GM21390 (cell line): ENCODE data around the gene NCAPD3.

Experiments used
- ATAC-seq: cut with Tn5 transposase; IDR thresholded peaks from one replicate; pipeline ENCODE4 v1.9.1; 2021; ENCODE audit not compliant: unreplicated experiment

Gene NCAPD3

GRCh38 chr11:134254433-134255183, 30.8 kb upstream of the NCAPD3 start:
- ATAC-seq, result no peak

DNA sequence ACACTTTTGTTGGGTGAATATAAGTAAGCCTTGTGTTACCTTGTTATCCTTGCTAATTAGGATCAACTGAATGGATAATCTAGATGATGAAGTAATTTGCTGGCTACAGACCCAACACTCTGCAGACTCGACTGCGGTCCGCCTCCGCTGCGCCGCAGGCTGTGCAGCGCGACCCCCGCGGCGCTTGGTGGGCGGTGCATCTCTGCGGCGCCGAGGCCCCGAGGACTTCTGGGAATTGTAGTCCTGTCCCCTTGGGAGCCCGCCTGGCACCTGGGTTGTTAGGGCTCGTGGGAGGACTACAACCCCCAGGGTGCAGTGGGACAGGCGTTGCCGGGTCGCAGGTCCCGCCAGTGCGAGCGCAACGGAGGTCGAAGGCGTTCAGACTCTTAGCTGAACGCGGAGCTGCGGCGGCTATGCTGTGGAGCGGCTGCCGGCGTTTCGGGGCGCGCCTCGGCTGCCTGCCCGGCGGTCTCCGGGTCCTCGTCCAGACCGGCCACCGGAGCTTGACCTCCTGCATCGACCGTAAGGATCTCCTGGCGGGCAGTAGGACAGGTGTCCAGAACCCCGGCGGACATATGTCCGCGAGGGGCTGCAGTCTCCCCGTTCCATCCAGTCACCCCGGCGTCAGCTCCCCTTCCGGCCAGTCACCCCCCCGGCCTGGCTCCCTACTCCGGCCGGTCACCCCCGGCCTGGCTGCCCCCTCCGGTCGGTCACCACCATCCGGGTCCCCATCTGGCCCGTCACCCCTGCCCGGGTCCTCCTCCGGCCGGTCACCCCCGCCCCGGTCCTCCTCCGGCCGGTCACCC, 29.6 kb upstream of the NCAPD3 start, which contains the start of the genes ACAD8 and THYN1:
Gene ACAD8, plus strand, starts transcription at position 381 of the 806 bp plus-strand sequence. Its CDS starts 33 bp downstream, at position 414.
Gene THYN1, minus strand, starts transcription at position 165 of the 806 bp plus-strand sequence. CDS start 470 bp downstream, outside the sequence.
- ATAC-seq, result peak; percentile 100

- peak; percentile 32 for ATAC-seq
Observed at GRCh38 chr11:134252346-134253187, 28.8 kb upstream of the NCAPD3 start.

DNA sequence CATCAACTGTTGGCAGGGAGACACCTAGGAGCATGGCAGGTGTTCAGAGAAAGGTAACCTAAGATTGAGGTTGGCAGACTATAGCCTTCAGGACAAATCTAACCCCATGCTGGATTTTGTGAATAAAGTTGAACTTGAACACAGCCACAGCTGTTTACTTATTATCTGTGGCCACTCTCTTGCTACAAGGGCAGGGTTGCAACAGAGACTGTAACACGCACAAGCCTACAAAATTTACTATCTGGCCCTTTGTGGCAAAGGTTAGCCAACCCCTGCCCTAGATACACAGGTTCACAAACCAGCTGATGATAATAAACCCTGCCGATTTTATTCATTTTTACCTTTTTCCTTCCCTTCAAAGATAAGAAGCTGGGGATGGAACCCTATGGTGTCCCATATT, 26.9 kb upstream of the NCAPD3 start:
- ATAC-seq, result no peak

DNA sequence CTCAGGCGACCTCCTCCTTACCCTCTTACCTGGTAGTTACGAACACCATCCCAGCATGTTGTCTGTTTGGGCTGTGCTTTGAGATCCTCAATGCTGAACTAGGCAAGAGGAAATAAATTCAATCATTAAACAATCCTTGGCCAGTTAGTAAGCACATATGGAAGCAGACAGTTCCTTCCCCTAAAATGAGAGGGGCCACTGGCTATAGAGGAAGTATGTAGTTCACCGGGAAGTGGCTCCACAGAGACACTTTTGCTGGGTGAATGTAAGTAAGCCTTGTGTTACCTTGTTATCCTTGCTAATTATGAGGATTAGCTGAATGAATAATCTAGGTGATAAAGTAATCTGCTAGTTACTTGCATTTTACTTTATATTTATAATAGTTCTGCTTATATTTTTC, 26.5 kb upstream of the NCAPD3 start:
- no peak for ATAC-seq

GRCh38 chr11:134248910-134249480, 25.2 kb upstream of the NCAPD3 start:
- no peak for ATAC-seq

- ATAC-seq, result no peak
Observed at GRCh38 chr11:134246678-134247077, 22.9 kb upstream of the NCAPD3 start.

DNA sequence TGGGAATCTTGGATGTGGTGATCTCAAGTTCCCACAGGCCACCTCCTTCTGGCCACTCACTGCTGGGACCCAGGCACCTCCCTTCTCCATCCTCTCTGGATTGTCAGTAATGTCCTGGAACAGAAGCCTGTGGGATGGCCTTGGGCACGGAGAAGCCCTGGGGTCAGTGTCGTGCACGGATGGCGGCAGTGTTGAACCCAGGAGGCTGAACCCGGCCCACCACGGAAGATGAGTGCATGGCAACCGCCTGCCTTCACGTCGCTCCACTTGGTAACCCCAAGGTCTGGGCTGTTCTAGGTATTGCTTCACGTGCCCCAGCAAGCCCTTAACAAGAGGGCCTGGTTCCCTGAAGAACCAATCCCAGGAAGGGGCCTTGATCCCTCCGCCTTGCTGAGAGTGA, 22.3 kb upstream of the NCAPD3 start:
- no peak for ATAC-seq

- no peak for ATAC-seq
Observed at GRCh38 chr11:134245434-134245833, 21.7 kb upstream of the NCAPD3 start.

- peak; percentile 93 for ATAC-seq
Observed at GRCh38 chr11:134244593-134244992, 20.8 kb upstream of the NCAPD3 start.

DNA sequence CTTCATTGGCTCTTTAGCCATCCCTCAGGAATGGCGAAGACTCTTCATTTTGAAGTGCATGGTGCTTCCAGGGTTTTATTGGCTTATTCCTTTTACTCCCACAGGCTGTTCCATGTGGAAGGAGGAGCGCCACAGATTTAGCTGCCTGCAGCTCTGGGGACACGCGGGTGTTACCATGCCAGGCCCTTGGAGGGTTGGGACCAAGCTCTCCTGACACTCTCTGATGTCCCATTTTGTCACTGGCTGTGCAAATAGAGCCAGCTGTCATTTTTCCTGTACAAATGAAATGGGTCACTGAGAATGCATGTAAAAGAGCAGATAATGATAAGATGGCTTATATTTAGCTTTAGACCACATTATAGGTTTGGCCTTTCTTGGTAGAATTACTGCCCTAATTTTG, 20.1 kb upstream of the NCAPD3 start:
- no peak for ATAC-seq

DNA sequence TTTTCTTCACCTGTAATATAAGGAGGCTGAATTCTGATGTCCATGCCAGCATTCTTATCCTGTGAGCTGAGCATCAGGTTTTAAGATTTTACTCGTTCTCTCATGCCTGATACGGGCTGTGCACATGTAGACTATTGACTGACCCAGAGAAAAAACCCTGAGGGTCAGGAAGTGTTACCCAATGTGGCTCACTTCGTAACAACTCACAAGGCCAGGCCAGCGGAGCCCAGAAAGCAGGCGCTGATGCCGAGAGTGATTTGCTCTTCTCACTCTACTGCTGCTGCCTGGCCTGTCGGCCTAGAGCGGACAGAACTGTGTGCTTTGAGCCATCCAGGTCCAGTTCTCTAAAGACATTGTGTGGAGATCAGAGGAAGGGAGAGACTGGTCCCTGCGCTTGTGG, 18.6 kb upstream of the NCAPD3 start:
- ATAC-seq, result no peak

- ATAC-seq, result no peak
Observed at GRCh38 chr11:134240592-134240991, 16.8 kb upstream of the NCAPD3 start.

- no peak for ATAC-seq
Observed at GRCh38 chr11:134238956-134239355, 15.2 kb upstream of the NCAPD3 start.

DNA sequence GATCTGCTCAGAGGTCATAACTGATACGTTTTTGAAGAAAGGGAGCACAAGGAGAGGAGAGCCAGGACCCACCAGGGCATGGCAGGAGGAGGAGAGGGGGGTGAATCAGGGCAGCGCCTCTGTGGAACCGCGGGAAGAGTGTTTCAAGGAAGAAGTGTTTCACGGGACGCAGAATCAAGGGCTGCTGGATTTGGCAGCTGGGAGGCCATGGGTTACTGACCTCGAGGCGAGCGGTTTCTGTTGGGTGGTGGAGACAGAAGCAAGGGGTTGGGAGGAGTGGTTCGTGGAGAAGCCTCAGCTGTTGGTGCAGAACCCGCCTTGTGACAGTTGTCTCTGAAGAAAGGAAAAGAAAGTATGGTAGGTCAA, 13.8 kb upstream of the NCAPD3 start:
- ATAC-seq, result no peak

DNA sequence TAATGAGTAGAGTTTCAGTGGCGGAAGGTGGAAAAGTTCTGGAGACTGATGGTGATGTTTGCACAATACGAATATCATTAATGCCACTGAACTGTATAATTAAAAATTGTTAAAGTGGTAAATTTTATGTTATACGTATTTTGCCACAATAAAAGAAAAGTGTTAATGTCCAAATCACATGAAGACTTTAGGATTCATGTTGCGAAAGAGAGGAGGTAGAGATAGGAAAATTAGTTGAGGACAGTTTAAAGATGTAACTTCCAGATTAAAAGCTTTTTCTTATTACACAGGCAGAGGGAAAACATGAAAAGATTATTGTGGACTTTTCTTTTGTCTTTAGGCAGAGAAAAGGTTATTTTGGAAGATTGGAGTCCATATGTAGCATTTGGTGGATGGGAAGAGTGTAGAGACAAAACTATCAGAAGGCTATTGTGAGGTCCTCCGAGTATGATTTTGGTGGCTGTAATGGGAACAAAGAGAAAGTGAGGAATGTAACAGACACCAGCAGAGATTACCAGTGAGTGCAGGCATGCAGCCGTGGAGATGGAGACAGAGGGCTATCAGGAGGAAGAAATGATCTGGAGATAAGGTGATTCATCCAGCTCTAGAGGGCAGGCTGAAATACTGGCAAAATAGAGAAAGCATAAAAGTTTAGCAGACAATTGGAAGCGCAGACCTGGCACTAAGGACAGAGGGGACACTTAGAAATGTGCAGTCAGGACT, 13.2 kb upstream of the NCAPD3 start:
- ATAC-seq, result no peak

- no peak for ATAC-seq
Observed at GRCh38 chr11:134235399-134235798, 11.6 kb upstream of the NCAPD3 start.

GRCh38 chr11:134233729-134234179, 10.0 kb upstream of the NCAPD3 start:
- ATAC-seq, result no peak

DNA sequence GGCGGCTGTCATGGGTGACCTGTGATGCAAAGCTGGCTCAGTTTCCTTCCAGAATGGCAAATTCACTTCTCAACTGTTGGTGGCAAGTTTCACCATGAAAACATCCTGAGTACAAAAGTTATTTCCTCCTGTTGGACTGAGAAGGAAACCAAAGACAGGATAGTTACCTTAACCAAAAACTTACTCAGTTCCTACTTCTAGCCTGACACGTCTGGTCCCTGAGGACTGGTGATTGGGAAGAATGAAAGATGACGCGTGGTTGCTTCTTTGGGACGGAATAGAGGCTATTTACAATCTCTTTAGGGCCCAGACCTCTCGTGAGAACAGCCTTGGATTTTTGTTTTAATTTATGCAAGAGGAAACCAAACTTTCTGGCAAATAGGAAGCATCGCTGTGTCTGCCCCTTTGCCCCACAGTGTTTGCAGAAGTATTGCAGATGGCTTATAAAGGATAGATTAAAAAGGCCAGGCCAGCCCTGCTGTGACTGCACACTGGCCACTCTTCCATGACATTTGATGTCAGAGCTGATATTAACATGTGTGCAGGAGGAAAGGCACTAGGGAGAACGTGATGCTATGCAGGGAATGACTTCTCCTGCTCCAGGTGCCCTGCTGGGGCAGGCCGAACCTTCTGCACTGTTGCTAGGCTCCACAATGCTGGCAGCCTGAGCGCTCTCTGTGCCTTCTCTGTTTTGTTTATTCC, 8.3 kb upstream of the NCAPD3 start:
- ATAC-seq, result no peak

- ATAC-seq, result no peak
Observed at GRCh38 chr11:134230339-134230738, 6.6 kb upstream of the NCAPD3 start.
